ENCODE results near the gene FNDC7. TPM values are rescaled to one million over a fixed set of nuclear protein-coding genes. Genes with fewer than 3 reads are reported as not detected.

Gene FNDC7
- total RNA-seq, 1 experiment from 2014 or later, result not detected

DNA sequence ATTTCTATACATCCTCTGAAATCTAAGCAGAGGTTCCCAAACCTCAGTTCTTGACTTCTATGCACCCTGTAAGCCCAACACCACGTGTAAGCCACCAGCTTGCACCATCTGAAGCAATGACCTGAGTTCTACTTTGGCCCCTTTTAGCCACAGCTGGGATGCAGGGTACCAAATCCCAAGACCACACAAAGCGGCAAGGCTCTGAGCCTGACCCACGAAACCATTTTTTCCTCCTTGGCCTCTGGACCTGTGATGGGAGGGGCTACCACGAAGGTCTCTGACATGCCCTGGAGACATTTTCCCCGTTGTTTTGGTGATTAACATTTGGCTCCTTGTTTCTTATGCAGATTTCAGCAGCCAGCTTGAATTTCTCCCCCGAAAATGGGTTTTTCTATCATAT is 72.6 kb downstream of the FNDC7 start:
- no peak for DNase-seq (ENCODE audit: low spot score)
- in situ Hi-C loops (cut with HindIII; ENCODE audit: low sequenced_read_pairs), result no loop called here

DNA sequence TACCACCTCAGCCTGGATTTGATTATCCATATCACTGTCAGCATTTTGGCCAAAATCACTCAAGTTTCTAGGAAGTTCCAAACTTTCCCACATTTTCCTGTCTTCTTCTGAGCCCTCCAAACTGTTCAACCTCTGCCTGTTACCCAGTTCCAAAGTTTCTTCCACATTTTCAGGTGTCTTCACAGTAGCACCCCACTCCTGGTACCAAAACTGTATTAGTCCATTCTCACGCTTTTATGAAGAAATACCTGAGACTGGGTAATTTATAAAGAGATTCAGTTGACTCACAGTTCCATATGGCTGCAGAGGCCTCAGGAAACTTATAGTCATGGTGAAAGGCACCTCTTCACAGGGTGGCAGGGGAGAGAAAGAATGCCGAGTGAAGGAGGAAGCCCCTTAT is 73.2 kb downstream of the FNDC7 start:
- in situ Hi-C loops (cut with HindIII; ENCODE audit: low sequenced_read_pairs), result no loop called here
- DNase-seq (ENCODE audit: low spot score), result no peak

DNA sequence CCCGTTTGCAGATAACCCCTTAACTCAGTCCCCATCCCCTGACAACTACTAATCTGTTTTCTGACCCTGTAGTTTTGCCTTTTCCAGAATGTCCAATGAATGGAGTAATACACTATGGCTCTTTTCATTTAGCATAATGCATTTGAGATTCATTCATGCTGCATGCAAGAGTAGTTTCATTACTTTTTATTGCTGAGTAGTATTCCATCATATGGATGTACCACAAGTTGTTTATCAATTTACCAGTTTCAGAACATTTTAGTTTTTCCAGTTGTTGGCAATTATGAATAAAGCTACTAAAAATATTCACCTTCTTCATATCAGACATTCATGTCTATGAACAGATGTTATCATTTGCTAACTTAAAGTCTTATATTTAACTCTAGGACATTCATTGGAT is 79.1 kb downstream of the FNDC7 start:
- in situ Hi-C loops (cut with HindIII; ENCODE audit: low sequenced_read_pairs), result no loop called here

More for the DNA sequence above, 79.1 kb downstream of the FNDC7 start:
- DNase-seq (ENCODE audit: low spot score), result no peak

Other genes with a start within 250 kb of the FNDC7 start
- gene EEIG2, start 152.8 kb upstream of the FNDC7 start, total RNA-seq (2014; rRNA removed; shearing (Covaris generic)), result 14.7 and 16.5 TPM in 2 replicates
- gene HENMT1, start 51.8 kb upstream of the FNDC7 start, total RNA-seq (2014; rRNA removed; shearing (Covaris generic)), result not detected in 2 replicates
- gene PRPF38B, start 20.6 kb upstream of the FNDC7 start, total RNA-seq (2014; rRNA removed; shearing (Covaris generic)), result 10.3 and 18.9 TPM in 2 replicates
- gene STXBP3, start 33.8 kb downstream of the FNDC7 start, total RNA-seq (2014; rRNA removed; shearing (Covaris generic)), result 21.6 and 37.2 TPM in 2 replicates
- gene AKNAD1, start 144.2 kb downstream of the FNDC7 start, total RNA-seq (2014; rRNA removed; shearing (Covaris generic)), result not detected in 2 replicates
- gene GPSM2, start 164.1 kb downstream of the FNDC7 start, total RNA-seq (2014; rRNA removed; shearing (Covaris generic)), result 28.2 and 29.3 TPM in 2 replicates

Measured in G401 (cell line).